K562 (cell line): Measurements from ENCODE around the gene BECN2.

Source experiments
- EZH2 ChIP-seq: IDR thresholded peaks from 2 replicates; pipeline ENCODE4 v1.6.1; 2012; ENCODE audit warnings: low read depth, mild to moderate bottlenecking, inconsistent platforms, low read length, borderline replicate concordance
- KHSRP ChIP-seq: fragments of 450-650 bp; IDR thresholded peaks from 2 replicates; pipeline ENCODE4 v1.6.1; 2017
- POLR2A ChIP-seq: fragments of 450-650 bp; conservative IDR thresholded peaks from 2 replicates; pipeline ENCODE4 v1.6.1; 2016
- POLR2AphosphoS5 ChIP-seq: IDR thresholded peaks from 2 replicates; pipeline ENCODE4 v1.6.1; 2011; ENCODE audit warnings: mild to moderate bottlenecking, low read depth, low read length, moderate library complexity; ENCODE audit not compliant: control insufficient read depth, insufficient read depth
- TAF1 ChIP-seq: IDR thresholded peaks from 2 replicates; pipeline ENCODE4 v1.6.1; 2011; ENCODE audit warnings: mild to moderate bottlenecking, low read length, moderate library complexity; ENCODE audit not compliant: insufficient read depth, control insufficient read depth, severe bottlenecking; ENCODE audit errors: extremely low read depth
- THRAP3 ChIP-seq: fragments of 450-650 bp; IDR thresholded peaks from 2 replicates; pipeline ENCODE4 v1.6.1; 2016; ENCODE audit warnings: mild to moderate bottlenecking, inconsistent platforms, borderline replicate concordance
- TF ChIP-seq, protein P1 (sequence below): fragments of 250-450 bp; sonication (Bioruptor Pico); IDR thresholded peaks from 2 replicates; pipeline ENCODE4 v1.5.0; 2020; ENCODE audit warnings: mild to moderate bottlenecking, borderline replicate concordance
- TF ChIP-seq, protein P2 (sequence below), 3 experiments: IDR thresholded peaks in 2 of 3; conservative IDR thresholded peaks in 1 of 3; 2 replicates each; pipeline ENCODE4 v1.5.1; 2011 to 2012; ENCODE audit warnings: low read length in 3 of 3, mild to moderate bottlenecking in 3 of 3, control low read depth in 2 of 3, improper control_type of control experiment in 1 of 3, inconsistent platforms in 1 of 3, low read depth in 1 of 3, mixed read lengths in 1 of 3, moderate library complexity in 1 of 3; ENCODE audit not compliant: insufficient read depth in 2 of 3

DNA sequence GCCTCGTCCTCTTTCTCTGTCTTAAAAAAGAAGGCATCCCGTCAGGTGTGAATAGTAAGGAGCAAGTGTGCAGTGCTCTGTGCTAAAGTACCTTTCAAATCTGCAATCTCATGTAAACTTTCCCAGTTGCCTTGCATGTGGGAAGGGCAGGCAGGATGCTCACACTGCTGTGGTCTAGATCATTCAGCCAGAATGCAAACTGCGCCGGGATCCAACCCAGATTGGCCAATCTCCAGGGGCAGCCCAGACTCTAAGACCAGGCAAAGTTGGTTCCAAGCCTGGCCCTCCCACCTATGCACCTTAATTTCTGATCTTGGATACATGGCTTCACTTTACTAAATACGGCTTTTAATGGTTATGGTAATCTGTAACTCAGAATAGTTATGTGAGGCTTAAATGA is 44.5 kb downstream of the BECN2 start:
- TF ChIP-seq KHSRP (no peak), POLR2A (no peak), TAF1 (no peak), EZH2 (no peak), THRAP3 (no peak), POLR2AphosphoS5 (no peak)
- TF ChIP-seq, protein P1, sequence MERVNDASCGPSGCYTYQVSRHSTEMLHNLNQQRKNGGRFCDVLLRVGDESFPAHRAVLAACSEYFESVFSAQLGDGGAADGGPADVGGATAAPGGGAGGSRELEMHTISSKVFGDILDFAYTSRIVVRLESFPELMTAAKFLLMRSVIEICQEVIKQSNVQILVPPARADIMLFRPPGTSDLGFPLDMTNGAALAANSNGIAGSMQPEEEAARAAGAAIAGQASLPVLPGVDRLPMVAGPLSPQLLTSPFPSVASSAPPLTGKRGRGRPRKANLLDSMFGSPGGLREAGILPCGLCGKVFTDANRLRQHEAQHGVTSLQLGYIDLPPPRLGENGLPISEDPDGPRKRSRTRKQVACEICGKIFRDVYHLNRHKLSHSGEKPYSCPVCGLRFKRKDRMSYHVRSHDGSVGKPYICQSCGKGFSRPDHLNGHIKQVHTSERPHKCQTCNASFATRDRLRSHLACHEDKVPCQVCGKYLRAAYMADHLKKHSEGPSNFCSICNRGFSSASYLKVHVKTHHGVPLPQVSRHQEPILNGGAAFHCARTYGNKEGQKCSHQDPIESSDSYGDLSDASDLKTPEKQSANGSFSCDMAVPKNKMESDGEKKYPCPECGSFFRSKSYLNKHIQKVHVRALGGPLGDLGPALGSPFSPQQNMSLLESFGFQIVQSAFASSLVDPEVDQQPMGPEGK (CRISPR knock-in tag): no peak
- TF ChIP-seq, protein P2, sequence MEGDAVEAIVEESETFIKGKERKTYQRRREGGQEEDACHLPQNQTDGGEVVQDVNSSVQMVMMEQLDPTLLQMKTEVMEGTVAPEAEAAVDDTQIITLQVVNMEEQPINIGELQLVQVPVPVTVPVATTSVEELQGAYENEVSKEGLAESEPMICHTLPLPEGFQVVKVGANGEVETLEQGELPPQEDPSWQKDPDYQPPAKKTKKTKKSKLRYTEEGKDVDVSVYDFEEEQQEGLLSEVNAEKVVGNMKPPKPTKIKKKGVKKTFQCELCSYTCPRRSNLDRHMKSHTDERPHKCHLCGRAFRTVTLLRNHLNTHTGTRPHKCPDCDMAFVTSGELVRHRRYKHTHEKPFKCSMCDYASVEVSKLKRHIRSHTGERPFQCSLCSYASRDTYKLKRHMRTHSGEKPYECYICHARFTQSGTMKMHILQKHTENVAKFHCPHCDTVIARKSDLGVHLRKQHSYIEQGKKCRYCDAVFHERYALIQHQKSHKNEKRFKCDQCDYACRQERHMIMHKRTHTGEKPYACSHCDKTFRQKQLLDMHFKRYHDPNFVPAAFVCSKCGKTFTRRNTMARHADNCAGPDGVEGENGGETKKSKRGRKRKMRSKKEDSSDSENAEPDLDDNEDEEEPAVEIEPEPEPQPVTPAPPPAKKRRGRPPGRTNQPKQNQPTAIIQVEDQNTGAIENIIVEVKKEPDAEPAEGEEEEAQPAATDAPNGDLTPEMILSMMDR (IDR thresholded peaks at IDR 0.05 in 2 of 3, conservative IDR thresholded peaks at IDR 0.05 in 1 of 3; ENCODE audit: insufficient read depth in 2 of 3, low read depth in 1 of 3, low read length in 3 of 3): no peak
